Mesenchymal stem cell (in vitro differentiated cells and primary cell): ENCODE measurements around the gene CLEC16A.
A peak's percentile ranks its signal among the peaks of the same experiment; 100 is the strongest.

ENCODE experiments used
- DNase-seq: peaks from one replicate; pipeline ENCODE4 v3.0.0-alpha.2; 2013
- H2AFZ ChIP-seq: one replicate; pipeline ENCODE4 v1.6.1; 2013; ENCODE audit warnings: low read depth, mild to moderate bottlenecking, control low read depth, inconsistent platforms, low read length, moderate library complexity
- H2AK5ac ChIP-seq: 2 replicates; pipeline ENCODE4 v1.6.1; 2013; ENCODE audit warnings: low read length, moderate library complexity, mild to moderate bottlenecking, inconsistent platforms; ENCODE audit not compliant: severe bottlenecking
- H2BK120ac ChIP-seq: one replicate; pipeline ENCODE4 v1.6.1; 2013; ENCODE audit warnings: low read depth, mild to moderate bottlenecking, inconsistent platforms, low read length, moderate library complexity
- H2BK12ac ChIP-seq, 2 experiments: one replicate each; pipeline ENCODE4 v1.6.1; 2013; ENCODE audit warnings: inconsistent platforms in 2 of 2, low read length in 2 of 2, mild to moderate bottlenecking in 2 of 2, moderate library complexity in 2 of 2, control low read depth in 1 of 2
- H2BK15ac ChIP-seq: one replicate; pipeline ENCODE4 v1.6.1; 2013; ENCODE audit warnings: mild to moderate bottlenecking, low read depth, inconsistent platforms; ENCODE audit not compliant: poor library complexity, severe bottlenecking
- H2BK5ac ChIP-seq: 2 replicates; pipeline ENCODE4 v1.6.1; 2013; ENCODE audit warnings: low read depth, mild to moderate bottlenecking, low read length, control low read depth, inconsistent platforms; ENCODE audit not compliant: poor library complexity, severe bottlenecking
- H3K14ac ChIP-seq, 2 experiments: one replicate each; pipeline ENCODE4 v1.6.1; 2013; ENCODE audit warnings: inconsistent platforms in 2 of 2, low read length in 2 of 2, control low read depth in 1 of 2, mild to moderate bottlenecking in 1 of 2, moderate library complexity in 1 of 2
- H3K18ac ChIP-seq, 2 experiments: one replicate each; pipeline ENCODE4 v1.6.1; 2013; ENCODE audit warnings: inconsistent platforms in 2 of 2, low read length in 2 of 2, control low read depth in 1 of 2, low read depth in 1 of 2, mild to moderate bottlenecking in 1 of 2
- H3K23ac ChIP-seq, 2 experiments: one replicate each; pipeline ENCODE4 v1.6.1; 2013; ENCODE audit warnings: inconsistent platforms in 2 of 2, low read length in 2 of 2, mild to moderate bottlenecking in 2 of 2, moderate library complexity in 2 of 2, control low read depth in 1 of 2
- H3K27ac ChIP-seq: 2 replicates; pipeline ENCODE4 v1.5.1; 2013; ENCODE audit warnings: mild to moderate bottlenecking, moderate library complexity, low read length, control low read depth, inconsistent platforms; ENCODE audit not compliant: poor library complexity, severe bottlenecking
- H3K27me3 ChIP-seq, 2 experiments: 2 replicates each; pipeline versions ENCODE4 v1.6.1 to v1.7.0; 2013; ENCODE audit warnings: low read length in 2 of 2, mild to moderate bottlenecking in 2 of 2, moderate library complexity in 2 of 2, control low read depth in 1 of 2, inconsistent platforms in 1 of 2; ENCODE audit not compliant: control insufficient read depth in 1 of 2, insufficient read depth in 1 of 2
- H3K36me3 ChIP-seq, 2 experiments: 2 replicates each; pipeline versions ENCODE4 v1.6.1 to v1.7.0; 2013; ENCODE audit warnings: low read length in 2 of 2, control low read depth in 1 of 2, inconsistent platforms in 1 of 2, low read depth in 1 of 2, mild to moderate bottlenecking in 1 of 2; ENCODE audit not compliant: insufficient read depth in 2 of 2, control insufficient read depth in 1 of 2
- H3K4ac ChIP-seq, 2 experiments: one replicate each; pipeline ENCODE4 v1.6.1; 2013; ENCODE audit warnings: inconsistent platforms in 2 of 2, low read length in 2 of 2, mild to moderate bottlenecking in 2 of 2, moderate library complexity in 2 of 2, control low read depth in 1 of 2, low read depth in 1 of 2
- H3K4me1 ChIP-seq: 2 replicates; pipeline ENCODE4 v1.6.1; 2013; ENCODE audit warnings: low read depth, low read length, control low read depth; ENCODE audit not compliant: control insufficient read depth, insufficient read depth
- H3K4me2 ChIP-seq: 2 replicates; pipeline ENCODE4 v1.6.1; 2013; ENCODE audit warnings: low read length, mild to moderate bottlenecking, inconsistent platforms; ENCODE audit not compliant: poor library complexity, severe bottlenecking
- H3K4me3 ChIP-seq, 2 experiments: 2 replicates each; pipeline versions ENCODE4 v1.5.1 to v1.7.0; 2013; ENCODE audit warnings: low read length in 2 of 2, mild to moderate bottlenecking in 2 of 2, control low read depth in 1 of 2, low read depth in 1 of 2; ENCODE audit not compliant: insufficient read depth in 1 of 2
- H3K79me1 ChIP-seq: replicated peaks from 2 replicates; pipeline ENCODE4 v1.6.1; 2013; ENCODE audit warnings: mild to moderate bottlenecking, control low read depth, low read length, inconsistent platforms; ENCODE audit not compliant: poor library complexity, severe bottlenecking
- H3K9ac ChIP-seq: 2 replicates; pipeline ENCODE4 v1.7.0; 2013; ENCODE audit warnings: mild to moderate bottlenecking, low read length, moderate library complexity
- H3K9me3 ChIP-seq: 2 replicates; pipeline ENCODE4 v1.7.0; 2013; ENCODE audit warnings: mild to moderate bottlenecking, low read length; ENCODE audit not compliant: control insufficient read depth
- H4K8ac ChIP-seq: one replicate; pipeline ENCODE4 v1.6.1; 2013; ENCODE audit warnings: inconsistent platforms, mild to moderate bottlenecking, low read length, moderate library complexity
- H4K91ac ChIP-seq: one replicate; pipeline ENCODE4 v1.6.1; 2013; ENCODE audit warnings: mild to moderate bottlenecking, low read length, inconsistent platforms
- WGBS: methylation state at CpG from one replicate; pipeline ENCODE4 v1.1.7; 2013; ENCODE audit warnings: mixed read lengths; 5-methylcytosine and 5-hydroxymethylcytosine counted together

CLEC16A gene

GRCh38 chr16:10993649-10994048, 49.3 kb downstream of the CLEC16A start:
- no peak overlapping the region for H2BK120ac ChIP-seq
- peak overlapping the region in 1 of 2 experiments; percentile 12 for H3K14ac ChIP-seq
- H3K79me1 ChIP-seq = peaks cover 30% of the 10 kb centered on the region
- no peak overlapping the region for H3K27ac ChIP-seq
- H3K9ac ChIP-seq = peak overlapping the region; percentile 32
- H4K8ac ChIP-seq = no peak overlapping the region
- no peak overlapping the region for H2BK15ac ChIP-seq
- WGBS = 91% methylated on average over 6 of the region's 6 CpGs
- H3K23ac ChIP-seq = no peak overlapping the region
- peak overlapping the region in 1 of 2 experiments; percentile 52 for H3K4me3 ChIP-seq
- no peak for DNase-seq
- no peak overlapping the region for H2AFZ ChIP-seq
- no peaks in the 10 kb centered on the region for H3K9me3 ChIP-seq
- no peak overlapping the region for H2BK5ac ChIP-seq
- H4K91ac ChIP-seq = peak overlapping the region; percentile 66
- peak overlapping the region in 1 of 2 experiments; percentile 1 for H3K18ac ChIP-seq
- peaks cover 24 to 38% of the 10 kb centered on the region in 2 experiments for H3K36me3 ChIP-seq
- H2BK12ac ChIP-seq = peak overlapping the region; percentile 7 to 23
- H3K4me2 ChIP-seq = no peak overlapping the region
- H2AK5ac ChIP-seq = no peak overlapping the region
- peaks cover 26% of the 10 kb centered on the region for H3K4me1 ChIP-seq
- peak overlapping the region in 1 of 2 experiments; percentile 13 for H3K4ac ChIP-seq
- H3K27me3 ChIP-seq = no peaks in the 10 kb centered on the region

GRCh38 chr16:10994571-10994970, 50.2 kb downstream of the CLEC16A start:
- WGBS = 96% methylated on average over 6 of the region's 6 CpGs
- Histone ChIP-seq H3K9ac (no peak overlapping the region), H3K23ac (no peak overlapping the region), H3K14ac (no peak overlapping the region), H2BK120ac (no peak overlapping the region), H2BK15ac (no peak overlapping the region), H3K27me3 (no peaks in the 10 kb centered on the region), H3K4ac (no peak overlapping the region), H3K4me2 (no peak overlapping the region), H2BK12ac (no peak overlapping the region), H3K4me3 (no peak overlapping the region), H2AK5ac (no peak overlapping the region), H3K4me1 (peaks cover 23% of the 10 kb centered on the region), H4K8ac (no peak overlapping the region), H3K36me3 (peaks cover 22 to 39% of the 10 kb centered on the region in 2 experiments), H2BK5ac (no peak overlapping the region), H2AFZ (no peak overlapping the region), H3K9me3 (no peaks in the 10 kb centered on the region), H4K91ac (no peak overlapping the region), H3K18ac (no peak overlapping the region), H3K27ac (no peak overlapping the region), H3K79me1 (peaks cover 30% of the 10 kb centered on the region)
- no peak for DNase-seq

- Histone ChIP-seq H3K79me1 (peaks cover 31% of the 10 kb centered on the region), H3K27ac (no peak overlapping the region)
Observed at GRCh38 chr16:10995565-10995964, 51.2 kb downstream of the CLEC16A start.

GRCh38 chr16:10997485-10997884, 53.1 kb downstream of the CLEC16A start:
- WGBS = 100% methylated on average over 2 of the region's 4 CpGs
- Histone ChIP-seq H3K23ac (no peak overlapping the region), H3K14ac (no peak overlapping the region), H3K9me3 (no peaks in the 10 kb centered on the region), H3K4me1 (peaks cover 10% of the 10 kb centered on the region), H2BK12ac (no peak overlapping the region), H4K8ac (no peak overlapping the region), H3K4me3 (no peak overlapping the region), H2BK5ac (no peak overlapping the region), H3K4me2 (no peak overlapping the region), H2AK5ac (no peak overlapping the region), H3K27ac (no peak overlapping the region), H3K36me3 (peaks cover 22 to 43% of the 10 kb centered on the region in 2 experiments), H3K9ac (no peak overlapping the region), H3K18ac (no peak overlapping the region), H2BK120ac (no peak overlapping the region), H4K91ac (no peak overlapping the region), H3K27me3 (no peaks in the 10 kb centered on the region), H2AFZ (no peak overlapping the region), H3K4ac (no peak overlapping the region), H2BK15ac (no peak overlapping the region), H3K79me1 (peaks cover 29% of the 10 kb centered on the region)
- DNase-seq = no peak

More at GRCh38 chr16:10995565-10995964, 51.2 kb downstream of the CLEC16A start:
- no peak for DNase-seq
- Histone ChIP-seq H4K8ac (no peak overlapping the region), H2AFZ (no peak overlapping the region), H2BK12ac (no peak overlapping the region), H3K36me3 (peaks cover 22 to 42% of the 10 kb centered on the region in 2 experiments), H3K4me2 (no peak overlapping the region), H2BK120ac (peak overlapping the region; percentile 11), H3K4ac (no peak overlapping the region), H3K9ac (no peak overlapping the region), H4K91ac (no peak overlapping the region), H3K18ac (no peak overlapping the region), H3K9me3 (no peaks in the 10 kb centered on the region), H3K4me1 (peaks cover 18% of the 10 kb centered on the region), H2BK5ac (no peak overlapping the region), H3K27me3 (no peaks in the 10 kb centered on the region), H3K4me3 (no peak overlapping the region), H3K23ac (no peak overlapping the region), H3K14ac (no peak overlapping the region), H2AK5ac (no peak overlapping the region), H2BK15ac (no peak overlapping the region)
- 89% methylated on average over 5 of the region's 5 CpGs for WGBS
